ENCODE data around the gene GPR62. TPM values are rescaled to one million over a fixed set of nuclear protein-coding genes. Genes with fewer than 3 reads are reported as not detected.

Gene GPR62
- total and polyA plus RNA-seq, 2 donors from 2014 or later, result 0.09 to 0.41 TPM

DNA sequence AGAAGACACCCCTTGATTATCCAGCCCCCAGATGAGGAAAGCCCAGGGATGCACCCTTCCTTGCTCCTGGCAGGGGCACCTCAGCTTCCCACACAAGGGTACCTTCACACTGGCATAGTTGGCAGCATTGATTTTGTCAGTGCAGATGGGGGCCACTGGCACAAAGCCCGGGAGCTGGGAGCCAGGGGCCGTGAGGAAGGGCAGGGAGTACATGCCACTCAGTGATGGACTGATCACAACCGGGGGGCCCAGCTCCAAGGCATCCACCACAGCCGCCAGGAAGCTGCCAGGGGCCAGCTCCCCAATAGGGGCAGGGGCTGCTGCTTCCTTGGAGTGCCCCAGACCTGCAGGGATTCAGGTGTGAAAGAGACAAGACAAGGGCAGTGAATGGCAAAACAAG, 14.7 kb downstream of the GPR62 start:
- H3K9ac ChIP-seq (ENCODE audit: low read length in 3 of 3), result no peak overlapping the region
- no peak for DNase-seq
- TF ChIP-seq, protein P1, sequence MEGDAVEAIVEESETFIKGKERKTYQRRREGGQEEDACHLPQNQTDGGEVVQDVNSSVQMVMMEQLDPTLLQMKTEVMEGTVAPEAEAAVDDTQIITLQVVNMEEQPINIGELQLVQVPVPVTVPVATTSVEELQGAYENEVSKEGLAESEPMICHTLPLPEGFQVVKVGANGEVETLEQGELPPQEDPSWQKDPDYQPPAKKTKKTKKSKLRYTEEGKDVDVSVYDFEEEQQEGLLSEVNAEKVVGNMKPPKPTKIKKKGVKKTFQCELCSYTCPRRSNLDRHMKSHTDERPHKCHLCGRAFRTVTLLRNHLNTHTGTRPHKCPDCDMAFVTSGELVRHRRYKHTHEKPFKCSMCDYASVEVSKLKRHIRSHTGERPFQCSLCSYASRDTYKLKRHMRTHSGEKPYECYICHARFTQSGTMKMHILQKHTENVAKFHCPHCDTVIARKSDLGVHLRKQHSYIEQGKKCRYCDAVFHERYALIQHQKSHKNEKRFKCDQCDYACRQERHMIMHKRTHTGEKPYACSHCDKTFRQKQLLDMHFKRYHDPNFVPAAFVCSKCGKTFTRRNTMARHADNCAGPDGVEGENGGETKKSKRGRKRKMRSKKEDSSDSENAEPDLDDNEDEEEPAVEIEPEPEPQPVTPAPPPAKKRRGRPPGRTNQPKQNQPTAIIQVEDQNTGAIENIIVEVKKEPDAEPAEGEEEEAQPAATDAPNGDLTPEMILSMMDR (IDR thresholded peaks at IDR 0.05; ENCODE audit: borderline replicate concordance, extremely low read depth, insufficient read depth), result no peak
- H3K4me3 ChIP-seq (ENCODE audit: low read length in 3 of 3), result no peak overlapping the region
- H3K36me3 ChIP-seq (ENCODE audit: control insufficient read depth in 2 of 3, insufficient read depth in 3 of 3, low read length in 3 of 3), result peaks cover 0 to 5% (median 0%) of the 10 kb centered on the region in 3 donors
- no peaks in the 10 kb centered on the region for H3K27me3 ChIP-seq (ENCODE audit: control insufficient read depth, insufficient read depth, low read length)
- H3K4me1 ChIP-seq (ENCODE audit: control insufficient read depth in 2 of 3, insufficient read depth in 2 of 3, low read depth in 1 of 3, low read length in 3 of 3), result peaks cover 0 to 21% (median 4%) of the 10 kb centered on the region in 3 donors
- intact Hi-C loops (cut with DNase I), result no loop called here
- H3K9me3 ChIP-seq (ENCODE audit: control insufficient read depth in 2 of 3, insufficient read depth in 1 of 3, low read length in 3 of 3), result no peaks in the 10 kb centered on the region
- no peak for FAIRE-seq
- H3K27ac ChIP-seq (ENCODE audit: low read depth in 2 of 2, low read length in 2 of 2), result no peak overlapping the region

DNA sequence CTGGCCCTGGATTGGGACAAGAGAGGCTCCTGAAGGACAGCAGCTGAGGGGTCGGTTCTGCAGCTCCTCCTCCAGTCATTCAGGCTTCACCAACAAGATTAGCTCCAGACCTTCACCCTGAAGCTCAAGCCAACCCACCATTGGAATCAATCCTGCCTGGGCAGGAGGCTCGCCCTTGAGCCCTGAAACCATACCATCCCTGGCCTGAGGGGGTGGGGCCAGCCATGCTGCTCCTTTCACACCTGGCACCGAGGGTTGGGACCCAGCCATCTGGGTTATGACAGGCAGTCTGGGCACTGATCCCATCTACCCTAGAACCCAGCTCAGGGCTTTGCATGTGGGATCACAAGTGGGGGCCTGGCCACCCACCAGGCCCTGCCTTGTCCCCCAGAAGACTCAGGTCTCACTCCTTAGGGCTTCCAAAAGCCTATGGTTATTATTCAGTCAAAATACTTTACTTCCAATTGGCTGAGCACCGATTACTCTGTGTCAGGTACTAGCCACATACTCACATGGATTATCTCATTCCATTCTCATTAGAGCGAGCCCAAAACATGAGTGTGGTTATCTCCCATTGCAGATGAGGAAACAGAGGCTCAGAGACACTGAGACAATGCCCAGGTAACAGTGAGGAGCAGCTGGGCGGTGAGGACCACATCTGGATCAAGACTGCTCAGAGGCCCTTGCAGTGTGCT, 15.6 kb downstream of the GPR62 start:
- DNase-seq, result no peak
- intact Hi-C loops (cut with DNase I), result no loop called here
- FAIRE-seq, result no peak
- no peak overlapping the region for H3K4me3 ChIP-seq (ENCODE audit: low read length in 3 of 3)
- peaks cover 0 to 5% (median 0%) of the 10 kb centered on the region in 3 donors for H3K36me3 ChIP-seq (ENCODE audit: control insufficient read depth in 2 of 3, insufficient read depth in 3 of 3, low read length in 3 of 3)
- no peaks in the 10 kb centered on the region for H3K9me3 ChIP-seq (ENCODE audit: control insufficient read depth in 2 of 3, insufficient read depth in 1 of 3, low read length in 3 of 3)
- TF ChIP-seq, protein P1 (IDR thresholded peaks at IDR 0.05; ENCODE audit: borderline replicate concordance, extremely low read depth, insufficient read depth), result no peak
- peaks cover 3 to 25% (median 4%) of the 10 kb centered on the region in 3 donors for H3K4me1 ChIP-seq (ENCODE audit: control insufficient read depth in 2 of 3, insufficient read depth in 2 of 3, low read depth in 1 of 3, low read length in 3 of 3)
- H3K9ac ChIP-seq (ENCODE audit: low read length in 3 of 3), result no peak overlapping the region
- H3K27me3 ChIP-seq (ENCODE audit: control insufficient read depth, insufficient read depth, low read length), result no peaks in the 10 kb centered on the region
- no peak overlapping the region for H3K27ac ChIP-seq (ENCODE audit: low read depth in 2 of 2, low read length in 2 of 2)

DNA sequence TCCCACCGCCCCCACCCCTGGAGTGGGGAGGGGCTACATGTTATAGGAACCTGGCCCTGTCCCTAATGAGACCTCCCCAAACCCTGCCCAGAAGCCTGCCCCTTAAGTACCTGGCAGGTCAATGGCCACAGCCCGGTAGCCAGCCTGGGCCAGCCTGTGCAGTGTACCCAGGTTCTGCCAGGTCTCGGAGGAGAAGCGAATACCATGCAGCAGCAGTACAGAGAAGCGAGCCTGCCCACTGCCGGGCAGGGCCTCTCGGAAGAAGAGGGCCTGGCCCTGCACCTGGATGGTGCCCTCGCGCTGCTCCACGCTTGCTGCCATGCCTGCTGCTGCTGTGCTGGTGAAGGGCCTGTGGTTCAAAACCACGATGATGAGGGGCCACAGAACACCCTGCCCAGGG, 16.2 kb downstream of the GPR62 start:
- Histone ChIP-seq H3K9ac (ENCODE audit: low read length in 3 of 3) (no peak overlapping the region), H3K9me3 (ENCODE audit: control insufficient read depth in 2 of 3, insufficient read depth in 1 of 3, low read length in 3 of 3) (no peaks in the 10 kb centered on the region), H3K36me3 (ENCODE audit: control insufficient read depth in 2 of 3, insufficient read depth in 3 of 3, low read length in 3 of 3) (peaks cover 0 to 5% (median 0%) of the 10 kb centered on the region in 3 donors), H3K4me1 (ENCODE audit: control insufficient read depth in 2 of 3, insufficient read depth in 2 of 3, low read depth in 1 of 3, low read length in 3 of 3) (peaks cover 3 to 27% (median 4%) of the 10 kb centered on the region in 3 donors), H3K4me3 (ENCODE audit: low read length in 3 of 3) (no peak overlapping the region), H3K27ac (ENCODE audit: low read depth in 2 of 2, low read length in 2 of 2) (no peak overlapping the region), H3K27me3 (ENCODE audit: control insufficient read depth, insufficient read depth, low read length) (no peaks in the 10 kb centered on the region)
- intact Hi-C loops (cut with DNase I), result no loop called here
- FAIRE-seq, result no peak
- TF ChIP-seq, protein P1 (IDR thresholded peaks at IDR 0.05; ENCODE audit: borderline replicate concordance, extremely low read depth, insufficient read depth), result no peak
- no peak for DNase-seq
